GM18861 (cell line): ENCODE results near the gene FCN1.
"Not testable (repeated sequence)": the region's sequence is repeated elsewhere in the genome, so short reads cannot be mapped to it uniquely, and the experiment has no call there.

ENCODE experiments used
- ATAC-seq: cut with Tn5 transposase; IDR thresholded peaks from one replicate; pipeline ENCODE4 v1.9.1; 2021; ENCODE audit not compliant: unreplicated experiment

Gene FCN1

GRCh38 chr9:134860510-134860909 lies 57.2 kb downstream of the FCN1 start:
- ATAC-seq, result no peak

GRCh38 chr9:134858051-134858841 lies 59.5 kb downstream of the FCN1 start:
- peak; percentile 68 for ATAC-seq

- ATAC-seq, result not testable (repeated sequence)
Measured at GRCh38 chr9:134857451-134857850, 60.3 kb downstream of the FCN1 start.

GRCh38 chr9:134855900-134856377 lies 61.8 kb downstream of the FCN1 start:
- no peak for ATAC-seq
